ENCODE data around the gene TAMALIN.

The TAMALIN gene

DNA sequence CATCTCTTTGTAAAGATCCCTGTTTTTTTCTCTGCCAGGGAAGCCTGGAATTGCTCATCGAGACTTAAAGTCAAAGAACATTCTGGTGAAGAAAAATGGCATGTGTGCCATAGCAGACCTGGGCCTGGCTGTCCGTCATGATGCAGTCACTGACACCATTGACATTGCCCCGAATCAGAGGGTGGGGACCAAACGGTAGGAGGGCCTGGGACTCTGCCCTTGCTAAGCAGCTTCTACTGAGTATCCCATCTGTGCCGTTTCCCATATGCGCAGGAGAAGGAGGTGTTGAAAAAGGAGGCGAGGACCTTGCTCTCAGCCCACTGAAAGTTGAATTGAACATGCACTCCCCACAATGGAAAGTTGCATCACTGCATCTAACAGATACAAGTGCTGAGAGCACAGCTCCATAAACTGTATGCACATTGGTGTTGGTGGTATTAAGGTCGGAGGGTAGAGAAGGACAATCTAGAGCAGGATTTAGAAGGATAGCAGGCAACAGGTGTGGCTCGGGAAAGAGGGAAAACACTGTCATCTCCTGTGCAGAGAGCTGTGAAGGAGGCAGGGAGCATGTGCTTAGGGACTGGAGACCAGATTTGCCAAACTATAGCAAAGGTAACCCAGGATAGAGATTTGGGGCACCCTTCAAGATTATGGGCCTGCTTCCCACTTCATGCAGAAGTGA, 21.5 kb upstream of the TAMALIN start:
- DNase-seq: no peak

- DNase-seq: no peak
Measured at GRCh38 chr12:51986834-51987233, 19.9 kb upstream of the TAMALIN start.

- DNase-seq: no peak
Measured at GRCh38 chr12:51992246-51992645, 14.5 kb upstream of the TAMALIN start.

DNA sequence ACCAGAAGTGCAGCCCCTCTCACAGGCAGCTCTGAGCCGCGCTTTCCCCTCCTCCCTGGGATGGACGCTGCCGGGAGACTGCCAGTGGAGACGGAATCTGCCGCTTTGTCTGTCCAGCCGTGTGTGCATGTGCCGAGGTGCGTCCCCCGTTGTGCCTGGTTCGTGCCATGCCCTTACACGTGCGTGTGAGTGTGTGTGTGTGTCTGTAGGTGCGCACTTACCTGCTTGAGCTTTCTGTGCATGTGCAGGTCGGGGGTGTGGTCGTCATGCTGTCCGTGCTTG, 12.3 kb upstream of the TAMALIN start:
- no peak for DNase-seq

DNA sequence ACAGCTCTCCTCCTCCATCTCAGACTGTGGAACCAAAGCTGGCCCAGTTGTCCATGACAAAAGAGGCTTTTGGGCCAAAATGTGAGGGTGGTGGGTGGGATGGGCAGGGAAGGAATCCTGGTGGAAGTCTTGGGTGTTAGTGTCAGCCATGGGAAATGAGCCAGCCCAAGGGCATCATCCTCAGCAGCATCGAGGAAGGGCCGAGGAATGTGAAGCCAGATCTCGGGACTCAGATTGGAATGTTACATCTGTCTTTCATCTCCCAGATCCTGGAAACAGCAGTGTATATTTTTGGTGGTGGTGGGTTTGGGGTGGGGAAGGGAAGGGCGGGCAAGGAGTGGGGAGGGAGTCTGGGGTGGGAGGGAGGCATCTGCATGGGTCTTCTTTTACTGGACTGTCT, 11.8 kb upstream of the TAMALIN start:
- no peak for DNase-seq

GRCh38 chr12:51997136-51997535, 9.6 kb upstream of the TAMALIN start:
- DNase-seq: no peak

GRCh38 chr12:52003016-52003550, 3.7 kb upstream of the TAMALIN start:
- no peak for DNase-seq

- DNase-seq: no peak
Measured at GRCh38 chr12:52003591-52003990, 3.2 kb upstream of the TAMALIN start.

DNA sequence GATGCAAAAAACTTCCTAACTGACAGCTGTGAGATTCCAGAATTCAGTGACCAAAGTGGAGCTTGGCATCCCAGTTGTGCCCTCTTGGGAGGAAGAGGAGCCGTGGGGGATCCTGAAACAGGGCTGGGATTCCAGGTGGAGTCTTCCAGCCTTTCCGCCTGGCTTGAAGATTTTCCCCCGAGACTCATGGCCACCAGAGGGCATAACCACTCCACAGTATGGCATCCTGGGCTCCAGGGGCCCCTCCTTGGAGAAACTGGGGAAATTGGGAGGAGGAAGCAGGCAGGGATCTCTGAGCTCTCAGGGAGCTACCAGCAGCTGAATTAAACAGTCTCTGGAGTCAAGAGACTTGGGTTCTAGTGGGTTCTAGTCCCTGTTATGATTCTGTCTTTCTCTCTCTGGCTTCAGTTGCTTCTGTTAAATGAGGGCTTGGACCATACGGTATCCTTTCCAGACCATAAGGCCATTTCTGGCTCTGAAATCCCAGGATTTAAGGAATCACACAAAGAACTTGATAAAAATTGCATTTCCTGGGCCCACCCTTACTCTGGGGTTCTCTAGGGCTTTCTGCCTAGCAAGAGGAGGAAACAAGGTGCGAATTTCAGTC, 2.6 kb upstream of the TAMALIN start:
- no peak for DNase-seq

- DNase-seq: no peak
Measured at GRCh38 chr12:52005218-52005902, 1.4 kb upstream of the TAMALIN start.

- DNase-seq: peak; percentile 16
Measured at GRCh38 chr12:52005903-52006703, 643 bp upstream of the TAMALIN start.

GRCh38 chr12:52007158-52007921, 594 bp downstream of the TAMALIN start:
- DNase-seq: peak; percentile 42

DNA sequence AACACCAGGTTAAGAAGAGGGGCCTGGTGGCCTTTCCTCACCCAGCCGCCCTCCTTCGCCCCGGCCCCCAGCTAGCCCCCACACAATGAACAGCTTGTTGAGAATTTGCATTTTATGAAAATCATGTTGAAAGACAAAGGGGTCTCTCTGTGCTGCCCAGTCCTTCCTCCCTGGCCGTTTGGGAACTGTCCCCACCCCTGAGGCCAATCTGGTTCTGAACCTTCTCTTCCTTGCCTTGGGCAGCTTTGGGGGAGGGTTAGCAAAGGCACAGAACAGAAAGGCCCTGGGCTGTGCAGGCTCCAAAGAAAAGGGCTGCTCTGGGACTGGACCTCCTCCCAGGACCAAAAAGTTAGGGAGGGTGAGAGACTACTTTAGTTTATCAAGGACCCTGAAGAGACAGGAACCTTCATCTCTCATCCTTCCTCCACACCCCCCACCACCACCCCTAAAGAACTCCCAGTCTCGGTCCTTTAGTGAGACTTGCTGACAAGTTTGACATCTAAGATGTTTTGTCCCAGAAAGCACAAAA, 1.3 kb downstream of the TAMALIN start:
- no peak for DNase-seq

DNA sequence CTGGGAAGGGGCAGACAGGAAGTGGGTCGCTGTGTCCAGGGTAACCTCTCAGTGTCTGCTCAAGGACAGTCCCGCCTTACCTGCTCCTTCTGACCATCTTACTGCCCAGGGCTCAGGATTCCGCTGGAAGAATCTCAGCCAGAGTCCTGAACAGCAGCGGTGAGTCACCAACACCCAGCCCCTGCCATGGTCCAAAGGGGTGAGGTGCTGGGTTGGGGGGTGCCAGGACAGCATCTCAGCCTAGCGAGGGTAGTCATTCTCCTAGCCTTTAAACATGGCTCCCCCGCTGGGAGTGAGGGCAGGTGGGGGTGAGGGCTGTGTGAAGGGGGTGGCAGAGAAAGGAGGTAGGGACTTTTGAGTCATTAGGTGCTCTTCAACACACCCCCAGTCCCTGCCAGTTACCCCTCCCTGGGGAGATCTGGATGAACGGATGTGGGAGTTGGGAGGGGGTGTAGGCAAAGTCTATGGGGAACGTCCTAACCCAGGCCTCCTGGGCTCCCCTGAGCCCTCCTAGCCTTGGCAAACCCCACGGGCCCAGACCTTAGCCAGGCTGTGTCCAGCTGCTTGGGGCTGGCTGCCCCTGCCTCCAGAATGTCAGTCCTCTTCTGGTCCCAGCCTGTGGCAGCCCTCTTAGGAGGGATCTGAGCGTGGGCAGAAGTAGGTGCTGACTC, 2.5 kb downstream of the TAMALIN start:
- DNase-seq: no peak

DNA sequence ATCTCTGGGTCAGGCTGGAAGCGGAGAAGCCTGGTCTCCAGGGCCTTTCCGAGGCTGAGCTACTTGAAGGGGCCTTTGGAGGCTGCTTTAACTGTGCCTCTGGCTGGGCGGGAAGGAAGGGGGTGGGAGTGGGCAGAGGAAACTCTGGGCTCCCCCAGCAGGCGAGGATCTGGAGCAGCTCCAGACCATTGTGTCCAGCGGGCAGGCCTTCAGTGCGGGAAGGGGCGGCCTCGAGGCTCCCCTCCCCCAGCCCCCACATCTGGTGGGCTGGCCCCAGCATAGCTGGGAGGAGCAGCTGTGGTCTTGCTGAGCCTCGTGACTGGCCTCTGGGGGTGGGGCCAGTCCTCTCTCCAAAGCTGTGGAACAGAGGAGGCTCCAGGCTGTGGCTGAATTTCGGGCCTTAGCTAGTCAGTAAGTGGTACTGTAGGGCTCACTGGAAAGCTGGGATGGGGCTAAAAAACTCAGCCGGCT, 3.4 kb downstream of the TAMALIN start:
- DNase-seq: no peak

DNA sequence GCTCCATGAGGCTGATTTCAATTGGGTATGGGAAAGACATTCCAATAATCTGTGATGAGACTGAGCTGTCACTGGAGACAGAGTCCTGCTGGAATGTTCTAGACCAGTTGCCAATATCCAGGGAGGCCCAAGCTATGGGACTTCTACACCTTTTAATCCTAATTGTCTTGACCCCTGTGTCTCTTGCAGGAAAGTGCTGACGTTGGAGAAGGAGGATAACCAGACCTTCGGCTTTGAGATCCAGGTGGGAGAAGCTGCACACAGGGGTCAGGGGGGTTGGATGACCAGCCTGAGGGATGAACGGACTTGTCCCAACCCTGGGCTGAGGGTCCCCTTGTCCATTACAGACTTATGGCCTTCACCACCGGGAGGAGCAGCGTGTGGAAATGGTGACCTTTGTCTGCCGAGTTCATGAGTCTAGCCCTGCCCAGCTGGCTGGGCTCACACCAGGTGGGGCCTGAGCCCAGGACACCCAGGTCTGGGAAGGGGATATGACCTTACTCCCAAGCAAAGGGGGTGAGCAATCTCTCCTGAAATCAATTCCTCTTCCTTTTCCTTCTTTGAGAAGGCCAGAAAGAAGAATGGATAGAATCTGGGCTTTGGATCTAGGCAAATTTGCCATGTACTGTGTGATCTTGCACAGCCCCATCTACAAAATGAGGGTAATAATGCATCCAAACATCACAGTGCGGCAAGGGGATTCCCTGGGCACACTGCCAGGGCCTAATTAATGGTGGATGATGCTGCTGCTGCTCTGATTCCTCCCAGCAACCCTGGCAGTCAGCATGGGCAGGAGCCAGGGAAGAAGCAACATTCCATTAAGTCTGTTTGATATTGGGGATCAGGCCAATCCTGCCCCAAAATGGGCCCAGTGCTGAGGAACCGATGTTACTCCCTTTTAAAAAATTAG, 4.2 kb downstream of the TAMALIN start:
- no peak for DNase-seq

- no peak for DNase-seq
Measured at GRCh38 chr12:52011602-52012214, 5.0 kb downstream of the TAMALIN start.

- no peak for DNase-seq
Measured at GRCh38 chr12:52013626-52014310, 7.0 kb downstream of the TAMALIN start.
